ENCODE results near the gene MYO18A.
"Not testable (repeated sequence)": the region's sequence is repeated elsewhere in the genome, so short reads cannot be mapped to it uniquely, and the experiment has no call there.

MYO18A gene

DNA sequence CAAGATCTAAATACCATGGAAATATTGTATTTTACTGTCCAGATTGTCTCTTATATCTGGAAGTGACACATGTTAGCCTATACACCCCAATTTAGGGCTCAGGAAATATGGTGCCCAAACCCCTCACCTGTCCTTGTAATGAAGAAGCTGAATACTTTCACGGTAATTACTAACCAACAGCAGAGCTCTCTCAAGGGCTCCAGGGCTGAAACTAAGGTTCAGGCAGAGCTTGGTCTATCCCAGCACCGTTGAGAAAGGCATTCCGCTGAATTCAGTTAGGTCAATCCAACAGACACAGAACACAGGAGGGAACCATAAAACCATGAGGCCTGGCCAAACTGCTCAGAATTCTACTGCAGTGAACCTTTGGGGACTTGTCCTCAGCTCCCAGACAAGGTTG is 14.9 kb downstream of the MYO18A start:
- DNase-seq: no peak

GRCh38 chr17:29163563-29163962 is 16.6 kb downstream of the MYO18A start:
- no peak for DNase-seq

- DNase-seq: no peak
Observed at GRCh38 chr17:29162909-29163341, 17.3 kb downstream of the MYO18A start.

- DNase-seq: no peak
Observed at GRCh38 chr17:29162082-29162908, 17.9 kb downstream of the MYO18A start.

DNA sequence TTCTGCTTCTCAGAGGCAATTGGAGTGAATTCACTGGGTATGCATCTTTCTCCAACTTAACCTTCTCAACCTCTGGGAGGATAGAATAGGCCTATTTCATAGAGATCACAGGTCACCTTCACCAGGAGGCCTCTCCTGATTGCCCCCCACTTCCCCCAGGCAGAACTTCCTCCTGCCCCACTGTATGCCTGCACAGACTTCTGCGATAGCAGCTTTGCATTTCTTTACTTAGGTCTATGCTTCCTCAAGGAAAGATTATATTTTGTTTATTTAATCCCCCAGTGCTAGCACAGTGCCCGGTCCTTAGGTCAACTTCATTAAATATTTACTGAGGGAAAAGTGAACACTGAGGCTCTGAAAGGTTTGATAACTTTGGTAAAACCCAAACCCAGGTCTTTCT is 19.9 kb downstream of the MYO18A start:
- DNase-seq: no peak

- no peak for DNase-seq
Observed at GRCh38 chr17:29159306-29159860, 20.8 kb downstream of the MYO18A start.

DNA sequence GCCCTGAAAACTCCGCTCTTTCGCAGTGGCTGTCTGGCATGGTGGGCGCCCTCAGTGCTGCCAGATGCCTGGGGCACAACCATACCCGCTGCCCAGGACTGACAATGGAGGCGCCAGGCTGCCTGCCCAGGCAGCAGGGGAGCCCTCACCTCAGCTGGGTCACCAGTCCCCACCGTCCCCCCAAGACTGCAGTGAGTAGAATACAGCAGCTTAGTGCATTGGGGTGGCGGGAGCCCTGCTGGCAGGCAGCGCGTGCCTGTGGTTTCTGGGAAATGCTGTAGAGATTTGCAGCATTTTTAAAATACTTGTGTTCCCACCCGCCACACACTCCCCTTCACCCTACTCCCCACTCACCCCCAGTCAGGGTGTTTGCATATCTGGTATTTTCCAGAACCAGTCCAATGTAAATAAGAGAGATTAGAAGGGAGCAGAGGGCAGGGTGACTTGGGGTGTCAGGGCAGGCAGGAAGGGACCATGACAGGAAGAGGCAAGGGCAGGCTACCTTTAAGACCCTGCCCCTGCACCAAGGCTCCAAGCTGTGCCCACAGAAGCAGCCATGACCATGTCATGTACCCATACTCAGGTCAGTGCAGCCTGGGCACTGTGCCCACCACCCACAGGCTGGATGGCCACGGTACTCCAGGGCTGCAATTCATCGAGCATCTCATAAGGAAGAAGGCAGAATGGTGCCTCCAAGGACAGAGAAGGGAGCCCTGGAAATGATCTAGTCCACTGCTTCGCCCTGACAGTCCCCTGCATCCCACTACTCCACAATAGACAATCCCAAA is 21.5 kb downstream of the MYO18A start:
- DNase-seq: no peak

GRCh38 chr17:29158096-29158487 is 22.1 kb downstream of the MYO18A start:
- no peak for DNase-seq

GRCh38 chr17:29157310-29157709 is 22.9 kb downstream of the MYO18A start:
- DNase-seq: no peak

DNA sequence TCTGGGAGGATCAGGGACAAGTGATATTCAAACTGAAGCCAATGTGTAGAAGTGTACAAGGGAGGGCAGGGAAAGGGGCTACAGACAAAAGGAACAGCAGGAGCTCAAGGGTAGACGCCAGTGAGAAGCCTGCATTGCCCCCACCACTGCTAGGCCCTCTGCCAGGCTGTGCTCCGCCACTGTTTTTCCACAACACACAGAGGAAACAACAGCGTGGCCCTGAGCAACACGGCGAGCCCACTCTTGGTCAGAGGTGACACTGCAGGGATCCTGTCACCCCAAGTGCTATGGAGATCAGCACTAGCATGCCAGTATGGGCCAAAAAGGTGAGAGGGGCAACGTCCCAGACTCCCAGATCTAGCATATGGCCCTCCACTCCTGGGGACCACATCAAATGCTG is 23.4 kb downstream of the MYO18A start:
- no peak for DNase-seq

DNA sequence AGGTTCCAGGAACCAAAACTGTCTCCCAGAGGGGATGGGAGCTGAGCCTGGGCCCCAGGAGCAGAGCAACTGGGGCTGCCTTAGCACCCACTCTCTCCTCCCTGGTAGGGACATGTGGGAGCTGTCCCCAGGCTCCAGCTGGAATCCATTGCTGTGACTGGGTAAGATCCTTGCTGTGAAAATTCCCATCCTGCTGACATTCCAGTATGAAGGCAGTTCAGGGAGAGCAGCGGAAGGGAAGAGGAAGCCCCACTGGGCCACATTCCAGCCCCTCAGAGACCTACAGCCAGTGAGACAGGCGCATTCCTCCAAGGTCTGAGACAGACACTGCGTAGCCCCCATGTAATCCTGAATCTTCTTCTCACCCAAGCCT is 24.2 kb downstream of the MYO18A start:
- no peak for DNase-seq

- DNase-seq: peak; percentile 79
Observed at GRCh38 chr17:29155227-29155965, 24.8 kb downstream of the MYO18A start.

DNA sequence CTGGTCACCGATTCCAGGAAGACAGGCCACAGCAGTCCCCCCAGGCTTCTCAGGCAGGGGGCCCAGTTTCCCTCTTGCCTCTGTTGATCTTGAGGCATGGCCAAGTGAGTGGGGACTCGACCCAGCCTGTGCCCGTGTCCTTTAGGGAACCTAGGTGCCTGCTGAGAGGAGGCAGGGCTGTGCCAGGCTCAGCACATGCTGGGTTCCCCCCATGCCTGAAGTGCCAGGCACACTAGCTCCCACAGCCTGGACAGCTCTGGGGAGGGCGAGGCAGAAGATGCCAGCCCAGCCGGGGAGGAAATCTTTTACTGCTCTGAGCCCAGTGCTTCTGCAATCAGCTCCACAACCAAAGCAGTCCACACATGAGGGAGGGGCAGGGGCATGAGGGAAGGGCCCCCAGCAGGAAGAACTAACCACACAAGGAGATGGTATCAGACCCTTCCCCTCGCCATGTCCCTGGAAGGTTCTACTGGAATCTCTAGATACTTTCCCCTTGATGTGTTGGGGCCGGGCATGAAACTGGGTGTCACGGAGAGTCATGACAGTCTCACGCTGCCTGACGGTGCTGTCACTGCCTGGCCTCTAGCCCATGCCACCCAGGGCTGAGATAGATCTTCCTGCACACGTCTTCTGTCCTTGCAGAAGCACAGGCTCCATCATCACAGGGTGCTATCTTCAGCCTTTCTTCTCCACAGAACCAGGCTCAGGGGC is 25.5 kb downstream of the MYO18A start:
- DNase-seq: peak; percentile 37

GRCh38 chr17:29151567-29151966 is 28.6 kb downstream of the MYO18A start:
- DNase-seq: no peak

GRCh38 chr17:29150161-29150560 is 30.0 kb downstream of the MYO18A start:
- DNase-seq: no peak

GRCh38 chr17:29149431-29150064 is 30.6 kb downstream of the MYO18A start:
- no peak for DNase-seq

- DNase-seq: peak; percentile 91
Observed at GRCh38 chr17:29148790-29149430, 31.3 kb downstream of the MYO18A start.

- DNase-seq: no peak
Observed at GRCh38 chr17:29148257-29148789, 31.9 kb downstream of the MYO18A start.

GRCh38 chr17:29147682-29148081 is 32.5 kb downstream of the MYO18A start:
- DNase-seq: no peak

DNA sequence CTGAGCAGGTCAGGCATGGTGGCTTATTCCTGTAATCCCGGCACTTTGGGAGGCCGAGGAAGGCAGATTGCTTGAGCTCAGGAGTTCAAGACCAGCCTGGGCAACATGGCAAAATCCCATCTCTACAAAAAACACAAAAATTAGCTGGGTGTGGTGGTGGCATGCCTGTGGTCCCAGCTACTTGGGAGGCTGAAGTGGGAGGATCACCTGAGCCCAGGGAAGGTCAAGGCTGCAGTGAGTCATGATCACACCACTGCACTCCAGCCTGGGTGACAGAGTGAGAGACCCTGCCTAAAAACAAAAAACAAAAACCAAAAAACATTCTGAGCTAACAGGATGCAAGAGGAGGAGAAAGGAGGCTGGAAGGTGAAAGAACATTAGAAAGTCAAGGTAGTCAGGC is 33.0 kb downstream of the MYO18A start:
- DNase-seq: not testable (repeated sequence)

DNA sequence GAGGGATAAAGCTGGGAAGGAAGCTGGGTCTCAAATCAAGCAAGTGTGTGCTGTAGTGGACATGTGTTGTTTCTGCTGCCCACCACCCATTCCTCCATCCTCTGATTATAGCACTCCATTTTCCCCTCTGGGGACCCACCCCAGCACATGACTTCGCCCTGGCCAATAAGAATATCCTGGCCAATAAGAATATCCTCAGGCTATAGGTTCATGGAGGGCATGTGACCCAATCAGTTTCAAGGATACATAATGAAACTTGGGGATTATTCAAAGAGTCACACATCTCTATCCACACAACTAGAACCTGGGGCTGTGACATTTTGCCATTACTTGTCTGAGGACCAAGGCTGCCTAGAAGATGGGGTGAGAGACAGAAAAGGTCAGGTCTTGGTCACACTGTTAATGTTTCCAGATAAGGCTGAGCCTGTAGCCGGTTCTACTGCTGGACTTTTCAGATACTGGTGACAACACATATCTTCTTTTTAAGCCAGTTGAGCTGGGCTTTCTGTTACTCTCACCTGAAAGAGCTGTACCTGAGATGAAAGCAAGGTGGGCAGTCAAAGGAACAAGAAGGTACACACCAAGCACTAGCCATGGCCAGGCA is 33.7 kb downstream of the MYO18A start:
- DNase-seq: no peak
